Erythroblast (primary cell): ENCODE results near the gene IFT80.

Experiments
- GATA1 ChIP-seq: IDR thresholded peaks from 2 replicates; pipeline ENCODE4 v1.6.1; 2011; ENCODE audit warnings: low read depth, mild to moderate bottlenecking, control low read depth, low read length, moderate library complexity
- POLR2A ChIP-seq: IDR thresholded peaks from 2 replicates; pipeline ENCODE4 v1.6.1; 2011; ENCODE audit warnings: mild to moderate bottlenecking, low read length

DNA sequence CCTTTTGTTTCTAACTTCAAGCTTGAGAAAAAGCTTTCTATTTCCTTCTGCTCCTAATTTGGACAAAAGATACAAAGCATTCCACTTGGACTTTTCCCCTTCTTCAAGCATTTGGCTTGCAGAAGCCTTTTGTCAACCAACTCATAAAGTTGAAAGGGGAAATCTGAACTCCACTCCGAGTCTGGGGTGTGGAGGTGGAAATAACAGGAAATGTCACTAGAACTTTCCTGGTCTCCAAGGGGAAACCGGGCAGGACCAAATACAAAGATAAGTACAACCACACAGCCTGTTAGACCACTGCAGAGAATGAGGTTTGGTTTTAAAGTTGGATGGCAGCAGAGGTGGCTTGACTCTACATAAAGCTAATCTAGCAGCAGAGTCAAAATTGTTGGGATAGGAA, 178.0 kb downstream of the IFT80 start:
- no peak for TF ChIP-seq POLR2A
- no peak for TF ChIP-seq GATA1
